ENCODE results near the gene SH3GLB1. TPM values are rescaled to one million over a fixed set of nuclear protein-coding genes. Genes with fewer than 3 reads are reported as not detected.

SH3GLB1 gene
- total RNA-seq, 6 experiments from 2014 or later = 91.0 to 102 (median 100) TPM

- H3K4me3 Mint-ChIP-seq = no peak overlapping the region; the same call in 1 of the 2 replicates
- no peaks in the 10 kb centered on the region for H3K9me3 Mint-ChIP-seq
- peaks cover 15% of the 10 kb centered on the region for H3K4me1 Mint-ChIP-seq (ENCODE audit: low read depth)
- H3K27ac Mint-ChIP-seq = no peak overlapping the region
- H3K27me3 Mint-ChIP-seq (ENCODE audit: insufficient read depth) = peaks cover 19% of the 10 kb centered on the region
- no peaks in the 10 kb centered on the region for H3K36me3 Mint-ChIP-seq (ENCODE audit: low read depth)
- no peak for TF ChIP-seq CTCF (IDR thresholded peaks at IDR 0.05)
- DNase-seq = no peak
Measured at GRCh38 chr1:86757272-86757984, 53.1 kb downstream of the SH3GLB1 start.

DNA sequence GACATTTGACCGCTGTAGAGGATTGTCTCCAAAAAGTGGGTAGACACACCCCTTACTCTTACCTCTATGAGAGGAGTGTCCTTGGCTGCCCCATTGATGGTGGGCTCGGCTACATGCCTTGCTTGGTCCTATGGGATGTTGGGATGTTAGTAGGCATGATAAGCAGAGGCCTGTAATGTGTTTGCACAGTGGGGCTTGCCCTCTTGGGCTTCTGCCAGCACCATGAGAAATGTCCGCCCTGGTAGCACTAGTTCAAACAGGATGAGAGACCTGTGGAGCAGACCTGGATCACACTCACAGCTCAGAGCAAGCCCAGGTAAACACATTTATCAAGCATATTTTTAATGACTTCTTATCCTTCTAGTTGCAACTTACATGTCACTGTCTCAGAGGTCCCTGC, 54.2 kb downstream of the SH3GLB1 start:
- H3K27me3 Mint-ChIP-seq (ENCODE audit: insufficient read depth) = peaks cover 23% of the 10 kb centered on the region
- no peaks in the 10 kb centered on the region for H3K36me3 Mint-ChIP-seq (ENCODE audit: low read depth)
- no peak for TF ChIP-seq CTCF (IDR thresholded peaks at IDR 0.05)
- H3K27ac Mint-ChIP-seq = no peak overlapping the region
- H3K4me3 Mint-ChIP-seq = no peak overlapping the region
- H3K4me1 Mint-ChIP-seq (ENCODE audit: low read depth) = peaks cover 14% of the 10 kb centered on the region
- H3K9me3 Mint-ChIP-seq = no peaks in the 10 kb centered on the region
- no peak for DNase-seq

- TF ChIP-seq CTCF (IDR thresholded peaks at IDR 0.05) = no peak
- peaks cover 5% of the 10 kb centered on the region; the same call in 1 of the 2 replicates for H3K4me1 Mint-ChIP-seq (ENCODE audit: low read depth)
- H3K36me3 Mint-ChIP-seq (ENCODE audit: low read depth) = no peaks in the 10 kb centered on the region
- no peak overlapping the region for H3K4me3 Mint-ChIP-seq
- DNase-seq = no peak
- H3K27ac Mint-ChIP-seq = no peak overlapping the region
- H3K9me3 Mint-ChIP-seq = no peaks in the 10 kb centered on the region
- peaks cover 23% of the 10 kb centered on the region for H3K27me3 Mint-ChIP-seq (ENCODE audit: insufficient read depth)
Measured at GRCh38 chr1:86760199-86760598, 55.8 kb downstream of the SH3GLB1 start.

DNA sequence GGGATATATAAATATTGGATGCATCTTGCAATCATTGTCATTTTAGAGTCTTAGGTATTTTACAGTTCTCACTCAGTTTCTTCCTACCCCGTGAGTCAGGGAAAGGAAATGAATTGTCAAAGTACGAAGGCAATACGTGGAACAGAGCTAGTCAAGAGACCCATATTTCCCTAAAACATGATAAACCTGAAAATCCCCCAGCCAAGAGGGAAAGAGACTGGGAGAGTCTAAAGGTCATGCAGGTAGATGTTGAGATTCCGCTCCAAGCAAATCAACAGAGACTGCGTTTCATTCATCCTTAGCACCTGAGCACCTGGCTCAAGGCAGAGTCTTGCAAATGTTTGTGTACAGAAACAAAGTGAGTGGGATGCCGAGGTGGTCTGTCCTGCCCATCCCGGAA, 58.0 kb downstream of the SH3GLB1 start:
- Mint-ChIP-seq H3K9me3 (peaks cover 2% of the 10 kb centered on the region; the same call in 1 of the 2 replicates), H3K4me1 (ENCODE audit: low read depth) (peaks cover 5% of the 10 kb centered on the region; the same call in 1 of the 2 replicates), H3K27ac (no peak overlapping the region), H3K36me3 (ENCODE audit: low read depth) (no peaks in the 10 kb centered on the region), H3K4me3 (no peak overlapping the region), H3K27me3 (ENCODE audit: insufficient read depth) (peaks cover 16% of the 10 kb centered on the region)
- no peak for TF ChIP-seq CTCF (IDR thresholded peaks at IDR 0.05)
- no peak for DNase-seq

- H3K27me3 Mint-ChIP-seq (ENCODE audit: insufficient read depth) = peaks cover 20% of the 10 kb centered on the region
- H3K27ac Mint-ChIP-seq = no peak overlapping the region
- no peak for TF ChIP-seq CTCF (IDR thresholded peaks at IDR 0.05)
- DNase-seq = no peak
- no peak overlapping the region for H3K4me3 Mint-ChIP-seq
- no peaks in the 10 kb centered on the region for H3K36me3 Mint-ChIP-seq (ENCODE audit: low read depth)
- peaks cover 8% of the 10 kb centered on the region; the same call in 1 of the 2 replicates for H3K9me3 Mint-ChIP-seq
- H3K4me1 Mint-ChIP-seq (ENCODE audit: low read depth) = no peaks in the 10 kb centered on the region
Measured at GRCh38 chr1:86764523-86764922, 60.1 kb downstream of the SH3GLB1 start.

All from HFFc6 (cell line).